ENCODE results near the gene RPS6KA3.

Gene RPS6KA3

GRCh38 chrX:20204351-20204750 is 62.4 kb downstream of the RPS6KA3 start:
- H3K27ac ChIP-seq = no peak overlapping the region
- TF ChIP-seq ZFX (IDR thresholded peaks at IDR 0.05; ENCODE audit: borderline replicate concordance) = no peak
- TF ChIP-seq CTCF (IDR thresholded peaks at IDR 0.05) = no peak

- TF ChIP-seq ZFX (IDR thresholded peaks at IDR 0.05; ENCODE audit: borderline replicate concordance) = no peak
- no peak for TF ChIP-seq CTCF (IDR thresholded peaks at IDR 0.05)
- H3K27ac ChIP-seq = no peak overlapping the region
Measured at GRCh38 chrX:20197641-20198210, 69.0 kb downstream of the RPS6KA3 start.

- no peak overlapping the region for H3K27ac ChIP-seq
- no peak for TF ChIP-seq ZFX (IDR thresholded peaks at IDR 0.05; ENCODE audit: borderline replicate concordance)
- no peak for TF ChIP-seq CTCF (IDR thresholded peaks at IDR 0.05)
Measured at GRCh38 chrX:20189171-20189570, 77.5 kb downstream of the RPS6KA3 start.

- TF ChIP-seq CTCF (IDR thresholded peaks at IDR 0.05) (no peak), ZFX (IDR thresholded peaks at IDR 0.05; ENCODE audit: borderline replicate concordance) (no peak)
- no peak overlapping the region for H3K27ac ChIP-seq
Measured at GRCh38 chrX:20181598-20182329, 84.9 kb downstream of the RPS6KA3 start.

GRCh38 chrX:20177093-20177492 is 89.6 kb downstream of the RPS6KA3 start:
- no peak overlapping the region for H3K27ac ChIP-seq
- TF ChIP-seq ZFX (IDR thresholded peaks at IDR 0.05; ENCODE audit: borderline replicate concordance) (no peak), CTCF (IDR thresholded peaks at IDR 0.05) (no peak)

GRCh38 chrX:20173856-20174255 is 92.9 kb downstream of the RPS6KA3 start:
- H3K27ac ChIP-seq = no peak overlapping the region
- TF ChIP-seq CTCF (IDR thresholded peaks at IDR 0.05) = no peak
- TF ChIP-seq ZFX (IDR thresholded peaks at IDR 0.05; ENCODE audit: borderline replicate concordance) = no peak

GRCh38 chrX:20173313-20173712 is 93.4 kb downstream of the RPS6KA3 start:
- no peak overlapping the region for H3K27ac ChIP-seq
- TF ChIP-seq CTCF (IDR thresholded peaks at IDR 0.05) = no peak
